Measurements from ENCODE around the gene SPATA2L. TPM values are rescaled to one million over a fixed set of nuclear protein-coding genes. Genes with fewer than 3 reads are reported as not detected.

Gene SPATA2L
- total and polyA plus RNA-seq, 10 of the 15 experiments (the other 5 are each of a cell fraction or from before 2014, with no cell fraction given) = 0.20 to 6.9 (median 3.9) TPM; not detected in 1

DNA sequence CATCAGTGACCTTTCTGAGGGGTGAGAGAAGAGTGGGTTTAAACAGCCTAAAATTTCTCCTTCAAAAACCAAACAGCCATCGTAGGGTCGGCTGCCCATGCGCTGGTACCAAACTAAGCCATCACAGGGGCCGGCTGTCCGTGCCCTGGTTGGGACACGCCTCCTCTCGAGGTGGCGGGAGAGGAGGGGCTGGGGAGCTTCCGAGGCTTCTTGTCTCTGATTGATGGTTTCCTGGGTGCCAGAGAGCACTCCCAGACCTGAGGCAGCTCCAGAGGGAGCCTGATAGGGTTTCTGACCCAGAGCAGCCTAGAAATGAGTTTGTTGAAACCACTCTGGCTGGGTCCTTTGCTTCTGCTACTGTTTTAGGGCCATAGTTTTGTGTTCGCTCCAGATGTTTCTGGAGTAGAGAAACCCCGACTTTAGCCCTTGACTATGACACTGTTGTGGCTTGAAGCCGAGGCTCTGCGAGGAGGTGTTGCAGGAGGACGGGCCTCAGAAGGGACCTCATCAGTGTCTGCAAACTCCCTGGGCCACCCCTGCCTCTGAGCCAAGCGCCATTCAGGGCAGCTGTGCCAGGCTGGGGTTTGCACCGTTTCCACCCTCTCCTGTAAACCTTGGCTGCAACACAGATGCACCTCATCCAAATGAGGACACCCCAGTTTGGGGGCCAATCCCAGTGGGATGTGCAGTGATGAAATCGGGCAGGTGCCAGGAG is 26.1 kb upstream of the SPATA2L start:
- Histone ChIP-seq H3K4me3 (no peak overlapping the region), H3K9ac (ENCODE audit: control insufficient read depth, insufficient read depth, low read length) (no peak overlapping the region), H3K27ac (ENCODE audit: control insufficient read depth, insufficient read depth) (no peak overlapping the region), H3K36me3 (ENCODE audit: control insufficient read depth in 2 of 2, insufficient read depth in 2 of 2, low read length in 1 of 2) (peaks cover 15 to 25% of the 10 kb centered on the region in 2 experiments; a peak in 3 of 4 replicates), H3K4me2 (ENCODE audit: control insufficient read depth, insufficient read depth) (no peak overlapping the region), H3K4me1 (ENCODE audit: control insufficient read depth, insufficient read depth, low read length) (peaks cover 17% of the 10 kb centered on the region), H3K79me2 (ENCODE audit: control insufficient read depth, insufficient read depth, low read length) (peaks cover 16% of the 10 kb centered on the region), H3K27me3 (replicated peaks in 1 of 2; ENCODE audit: control insufficient read depth in 2 of 2, insufficient read depth in 2 of 2, low read length in 1 of 2) (no peaks in the 10 kb centered on the region), H2AFZ (ENCODE audit: control insufficient read depth, low read depth, low read length) (no peak overlapping the region), H3K9me3 (replicated peaks; ENCODE audit: control insufficient read depth, insufficient read depth, low read length) (no peaks in the 10 kb centered on the region), H4K20me1 (ENCODE audit: control insufficient read depth, insufficient read depth) (no peaks in the 10 kb centered on the region)
- no peak for FAIRE-seq
- ChIA-PET SMC1A (ENCODE audit: uncharacterized antibody, unreplicated experiment) (no interaction called here), RAD21 (ENCODE audit: unreplicated experiment) (no interaction called here), POLR2A (interaction anchor here (0.6 kb wide), 1 partner anchor 244 kb away, joined by 4 read pairs; no protein-coding TSS in a partner anchor), CTCF (interaction anchor here (0.8 kb wide), 1 partner anchor 22 kb away, joined by 5 read pairs; no protein-coding TSS in a partner anchor)
- intact Hi-C loops (cut with micrococcal nuclease; ENCODE audit: unreplicated experiment) (no loop called here), in situ Hi-C loops (cut with MboI) (no loop called here)
- TF ChIP-seq POLR2A (IDR thresholded peaks at IDR 0.05; ENCODE audit: low read depth, low read length) = peak; percentile 9; the same call in 1 of the 2 replicates
- TF ChIP-seq, protein P1, sequence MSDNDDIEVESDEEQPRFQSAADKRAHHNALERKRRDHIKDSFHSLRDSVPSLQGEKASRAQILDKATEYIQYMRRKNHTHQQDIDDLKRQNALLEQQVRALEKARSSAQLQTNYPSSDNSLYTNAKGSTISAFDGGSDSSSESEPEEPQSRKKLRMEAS (IDR thresholded peaks at IDR 0.05; ENCODE audit: low read depth, low read length) = no peak
- ATAC-seq = no peak
- 87% methylated on average over 17 of the region's 17 CpGs for WGBS (ENCODE audit: insufficient coverage, insufficient replicate concordance, low lambda C conversion rate, missing lambda C conversion rate)
- DNase-seq (ENCODE audit: low read depth, low spot score) = no peak
- no TSS peak for BruUV-seq (replicated peaks)

DNA sequence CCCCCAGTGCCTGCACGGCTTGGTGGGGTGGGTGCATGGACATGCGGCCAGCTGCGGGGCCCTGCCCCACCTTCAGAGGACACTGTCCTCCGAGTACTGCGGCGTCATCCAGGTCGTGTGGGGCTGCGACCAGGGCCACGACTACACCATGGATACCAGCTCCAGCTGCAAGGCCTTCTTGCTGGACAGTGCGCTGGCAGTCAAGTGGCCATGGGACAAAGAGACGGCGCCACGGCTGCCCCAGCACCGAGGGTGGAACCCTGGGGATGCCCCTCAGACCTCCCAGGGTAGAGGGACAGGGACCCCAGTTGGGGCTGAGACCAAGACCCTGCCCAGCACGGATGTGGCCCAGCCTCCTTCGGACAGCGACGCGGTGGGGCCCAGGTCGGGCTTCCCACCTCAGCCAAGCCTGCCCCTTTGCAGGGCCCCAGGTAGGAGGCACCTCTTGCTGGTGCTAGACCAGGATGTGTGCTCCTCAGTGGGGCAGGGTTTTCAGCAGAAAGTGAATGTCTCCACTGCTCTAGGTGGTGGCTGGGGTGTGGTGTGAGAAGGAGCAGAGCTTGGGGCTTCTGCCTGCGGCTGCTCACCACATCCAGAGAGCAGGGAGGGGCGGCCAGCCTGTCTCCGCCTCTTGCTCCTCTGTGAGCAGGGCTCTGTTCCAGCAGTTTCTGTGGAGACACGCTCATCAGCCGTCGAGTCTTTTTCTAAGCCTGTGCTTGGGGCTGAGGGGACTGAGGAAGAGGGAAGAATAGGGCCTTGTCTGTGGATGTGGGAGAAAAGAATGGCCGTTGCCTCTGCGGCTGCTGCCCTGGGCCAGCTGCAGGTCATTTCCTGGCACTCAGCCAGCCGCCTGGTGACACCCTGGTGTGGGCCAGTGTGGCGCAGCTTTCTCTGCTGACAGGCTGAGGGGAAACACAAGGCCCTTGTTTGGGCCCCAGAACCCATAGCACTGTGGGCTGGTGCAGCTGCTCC is 22.1 kb upstream of the SPATA2L start:
- peak overlapping the region; percentile 97 for H3K4me2 ChIP-seq (ENCODE audit: control insufficient read depth, insufficient read depth)
- ATAC-seq = no peak
- intact Hi-C loops (cut with micrococcal nuclease; ENCODE audit: unreplicated experiment) (no loop called here), in situ Hi-C loops (cut with MboI) (no loop called here)
- no peak overlapping the region for H3K27ac ChIP-seq (ENCODE audit: control insufficient read depth, insufficient read depth)
- DNase-seq (ENCODE audit: low read depth, low spot score) = no peak
- no peak for FAIRE-seq
- peak overlapping the region; percentile 93 for H3K4me3 ChIP-seq
- WGBS (ENCODE audit: insufficient coverage, insufficient replicate concordance, low lambda C conversion rate, missing lambda C conversion rate) = 87% methylated on average over 27 of the region's 30 CpGs
- H3K27me3 ChIP-seq (replicated peaks in 1 of 2; ENCODE audit: control insufficient read depth in 2 of 2, insufficient read depth in 2 of 2, low read length in 1 of 2) = no peaks in the 10 kb centered on the region
- CTCF ChIA-PET = interaction anchor here (1.3 to 2.0 kb wide), 2 partner anchors 17 to 137 kb away, joined by 4 to 5 read pairs; no protein-coding TSS in a partner anchor
- no peaks in the 10 kb centered on the region for H4K20me1 ChIP-seq (ENCODE audit: control insufficient read depth, insufficient read depth)
- H3K9me3 ChIP-seq (replicated peaks; ENCODE audit: control insufficient read depth, insufficient read depth, low read length) = no peaks in the 10 kb centered on the region
- POLR2A ChIA-PET = interaction anchor here (0.5 kb wide), 1 partner anchor 20 kb away, joined by 3 read pairs; no protein-coding TSS in a partner anchor
- SMC1A ChIA-PET (ENCODE audit: uncharacterized antibody, unreplicated experiment) = interaction anchor here (0.5 to 0.7 kb wide), 2 partner anchors 37 to 53 kb away, joined by 3 read pairs; no protein-coding TSS in a partner anchor
- peaks cover 24% of the 10 kb centered on the region for H3K79me2 ChIP-seq (ENCODE audit: control insufficient read depth, insufficient read depth, low read length)
- peaks cover 7 to 13% of the 10 kb centered on the region in 2 experiments; a peak in 3 of 4 replicates for H3K36me3 ChIP-seq (ENCODE audit: control insufficient read depth in 2 of 2, insufficient read depth in 2 of 2, low read length in 1 of 2)
- H2AFZ ChIP-seq (ENCODE audit: control insufficient read depth, low read depth, low read length) = no peak overlapping the region
- peak overlapping the region; percentile 75; the same call in 1 of the 2 replicates for H3K9ac ChIP-seq (ENCODE audit: control insufficient read depth, insufficient read depth, low read length)
- RAD21 ChIA-PET (ENCODE audit: unreplicated experiment) = no interaction called here
- no TSS peak for BruUV-seq (replicated peaks)
- H3K4me1 ChIP-seq (ENCODE audit: control insufficient read depth, insufficient read depth, low read length) = peaks cover 31% of the 10 kb centered on the region
- TF ChIP-seq EZH2 (IDR thresholded peaks at IDR 0.05; ENCODE audit: borderline replicate concordance, control insufficient read depth, low read depth, low read length) = no peak
- no peak for TF ChIP-seq EGR1 (IDR thresholded peaks at IDR 0.05; ENCODE audit: borderline replicate concordance in 1 of 2, low read depth in 2 of 2, low read length in 2 of 2)
- TF ChIP-seq ZBED1 (IDR thresholded peaks at IDR 0.05; ENCODE audit: borderline replicate concordance) = no peak
- TF ChIP-seq, protein P2, sequence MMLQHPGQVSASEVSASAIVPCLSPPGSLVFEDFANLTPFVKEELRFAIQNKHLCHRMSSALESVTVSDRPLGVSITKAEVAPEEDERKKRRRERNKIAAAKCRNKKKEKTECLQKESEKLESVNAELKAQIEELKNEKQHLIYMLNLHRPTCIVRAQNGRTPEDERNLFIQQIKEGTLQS (IDR thresholded peaks at IDR 0.05; ENCODE audit: borderline replicate concordance, extremely low read depth, low read depth, low read length) = no peak
- no peak for TF ChIP-seq POLR2AphosphoS2 (IDR thresholded peaks at IDR 0.05; ENCODE audit: low read depth, low read length)
- TF ChIP-seq KLF5 (IDR thresholded peaks at IDR 0.05; ENCODE audit: partially characterized antibody) = no peak
- TF ChIP-seq, protein P3, sequence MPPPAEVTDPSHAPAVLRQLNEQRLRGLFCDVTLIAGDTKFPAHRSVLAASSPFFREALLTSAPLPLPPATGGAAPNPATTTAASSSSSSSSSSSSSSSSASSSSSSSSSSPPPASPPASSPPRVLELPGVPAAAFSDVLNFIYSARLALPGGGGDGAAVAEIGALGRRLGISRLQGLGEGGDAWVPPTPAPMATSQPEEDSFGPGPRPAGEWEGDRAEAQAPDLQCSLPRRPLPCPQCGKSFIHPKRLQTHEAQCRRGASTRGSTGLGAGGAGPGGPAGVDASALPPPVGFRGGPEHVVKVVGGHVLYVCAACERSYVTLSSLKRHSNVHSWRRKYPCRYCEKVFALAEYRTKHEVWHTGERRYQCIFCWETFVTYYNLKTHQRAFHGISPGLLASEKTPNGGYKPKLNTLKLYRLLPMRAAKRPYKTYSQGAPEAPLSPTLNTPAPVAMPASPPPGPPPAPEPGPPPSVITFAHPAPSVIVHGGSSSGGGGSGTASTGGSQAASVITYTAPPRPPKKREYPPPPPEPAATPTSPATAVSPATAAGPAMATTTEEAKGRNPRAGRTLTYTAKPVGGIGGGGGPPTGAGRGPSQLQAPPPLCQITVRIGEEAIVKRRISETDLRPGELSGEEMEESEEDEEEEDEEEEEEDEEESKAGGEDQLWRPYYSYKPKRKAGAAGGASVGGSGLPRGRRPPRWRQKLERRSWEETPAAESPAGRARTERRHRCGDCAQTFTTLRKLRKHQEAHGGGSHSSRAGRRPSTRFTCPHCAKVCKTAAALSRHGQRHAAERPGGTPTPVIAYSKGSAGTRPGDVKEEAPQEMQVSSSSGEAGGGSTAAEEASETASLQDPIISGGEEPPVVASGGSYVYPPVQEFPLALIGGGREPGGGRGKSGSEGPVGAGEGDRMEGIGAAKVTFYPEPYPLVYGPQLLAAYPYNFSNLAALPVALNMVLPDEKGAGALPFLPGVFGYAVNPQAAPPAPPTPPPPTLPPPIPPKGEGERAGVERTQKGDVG (CRISPR knock-in tag; IDR thresholded peaks at IDR 0.05) = no peak
